Forelimb muscle (tissue), 1 donor: ENCODE measurements around the gene IL21R. TPM values are rescaled to one million over a fixed set of nuclear protein-coding genes. Genes with fewer than 3 reads are reported as not detected.

Source experiments
- DNase-seq: peaks from one replicate; pipeline ENCODE4 v3.0.0-alpha.2; 2013; ENCODE audit warnings: low read depth
- polyA plus RNA-seq: library from polyadenylated mRNA; unstranded; fragments of 120-200 nt; gene quantifications from one replicate; pipeline ENCODE4 v1.2.1, GENCODE V29; 2013; ENCODE audit not compliant: insufficient read length

The IL21R gene
- polyA plus RNA-seq, 1 donor: 0.20 TPM

- no peak for DNase-seq
Observed at GRCh38 chr16:27462846-27463682, 61.1 kb downstream of the IL21R start.

- no peak for DNase-seq
Observed at GRCh38 chr16:27463741-27464591, 62.0 kb downstream of the IL21R start.

- DNase-seq: no peak
Observed at GRCh38 chr16:27464626-27465482, 62.9 kb downstream of the IL21R start.

- no peak for DNase-seq
Observed at GRCh38 chr16:27465483-27465879, 63.5 kb downstream of the IL21R start.

- DNase-seq: no peak
Observed at GRCh38 chr16:27468941-27469531, 67.1 kb downstream of the IL21R start.

- no peak for DNase-seq
Observed at GRCh38 chr16:27470567-27471431, 68.8 kb downstream of the IL21R start.

GRCh38 chr16:27471661-27472060 is 69.7 kb downstream of the IL21R start:
- DNase-seq: no peak

GRCh38 chr16:27472091-27473020 is 70.4 kb downstream of the IL21R start:
- no peak for DNase-seq

GRCh38 chr16:27473101-27473900 is 71.3 kb downstream of the IL21R start:
- DNase-seq: no peak

- DNase-seq: no peak
Observed at GRCh38 chr16:27474041-27474440, 72.1 kb downstream of the IL21R start.

- DNase-seq: no peak
Observed at GRCh38 chr16:27474921-27475320, 72.9 kb downstream of the IL21R start.

- no peak for DNase-seq
Observed at GRCh38 chr16:27475561-27475960, 73.6 kb downstream of the IL21R start.

- no peak for DNase-seq
Observed at GRCh38 chr16:27476240-27476639, 74.3 kb downstream of the IL21R start.

GRCh38 chr16:27480761-27481160 is 78.8 kb downstream of the IL21R start:
- DNase-seq: no peak

- no peak for DNase-seq
Observed at GRCh38 chr16:27481282-27481934, 79.4 kb downstream of the IL21R start.

- no peak for DNase-seq
Observed at GRCh38 chr16:27482397-27483087, 80.6 kb downstream of the IL21R start.

- DNase-seq: no peak
Observed at GRCh38 chr16:27483088-27483437, 81.1 kb downstream of the IL21R start.
